GM21529 (cell line): ENCODE data around the gene RIPOR3.
"Not testable (repeated sequence)": the region's sequence is repeated elsewhere in the genome, so short reads cannot be mapped to it uniquely, and the experiment has no call there.

Experiments used
- ATAC-seq: cut with Tn5 transposase; IDR thresholded peaks from one replicate; pipeline ENCODE4 v1.9.1; 2021; ENCODE audit not compliant: unreplicated experiment

RIPOR3 gene

DNA sequence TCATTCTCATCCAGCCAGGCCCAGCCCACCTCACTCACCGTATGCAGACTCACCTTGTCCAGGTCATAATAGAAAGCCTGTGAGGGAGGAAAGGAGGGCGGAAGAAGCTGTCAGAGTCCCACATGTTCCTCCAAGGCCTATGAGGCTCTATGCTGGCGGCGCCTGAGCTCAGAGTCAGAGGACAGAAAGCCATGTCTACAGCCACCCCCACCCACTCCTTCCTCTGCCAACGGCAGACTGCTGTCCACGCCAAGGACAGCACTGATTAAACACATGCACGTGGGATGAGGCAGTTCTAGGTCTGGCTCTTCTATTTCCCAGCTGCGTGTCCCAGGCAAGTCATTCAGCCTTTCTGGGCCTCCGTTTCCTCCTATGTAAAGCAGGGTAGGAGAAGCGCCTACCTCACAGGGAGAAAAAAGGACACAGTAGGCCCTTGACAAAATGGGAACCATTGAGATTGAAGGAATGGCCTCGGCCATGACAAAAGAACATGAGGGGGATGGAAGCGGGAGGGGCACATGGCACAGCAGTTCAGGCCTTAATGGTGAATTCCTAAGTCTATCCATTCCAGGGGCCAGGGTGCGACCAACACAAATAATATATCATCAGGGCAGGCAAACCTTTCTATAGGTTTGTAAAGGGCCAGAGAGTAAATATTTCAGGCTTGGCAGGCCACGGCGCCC, 80.1 kb downstream of the RIPOR3 start:
- ATAC-seq: no peak

DNA sequence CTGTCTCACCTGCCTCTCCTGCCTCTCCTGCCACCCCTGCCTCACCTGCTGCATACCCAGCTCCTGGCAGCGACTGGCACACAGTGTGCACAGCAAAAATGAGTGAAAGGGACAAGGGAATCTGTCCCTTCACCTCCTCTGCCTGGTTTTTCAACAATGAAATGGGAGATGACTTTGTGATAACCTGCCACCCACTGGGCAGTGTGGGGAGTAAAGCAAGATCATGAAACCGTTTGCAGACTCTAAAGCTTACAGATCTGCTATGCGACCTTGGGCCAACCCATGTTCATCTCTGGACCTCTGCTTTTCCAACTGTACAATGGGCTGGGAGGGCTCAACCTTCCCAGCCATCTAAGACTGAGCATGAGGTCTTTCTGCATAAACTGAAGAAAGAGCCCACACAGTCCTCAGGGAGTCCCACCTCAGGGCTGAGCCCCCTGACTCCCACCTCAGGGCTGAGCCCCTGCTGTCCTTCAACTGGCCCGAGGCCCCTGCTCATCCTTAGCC, 81.1 kb downstream of the RIPOR3 start:
- no peak for ATAC-seq

DNA sequence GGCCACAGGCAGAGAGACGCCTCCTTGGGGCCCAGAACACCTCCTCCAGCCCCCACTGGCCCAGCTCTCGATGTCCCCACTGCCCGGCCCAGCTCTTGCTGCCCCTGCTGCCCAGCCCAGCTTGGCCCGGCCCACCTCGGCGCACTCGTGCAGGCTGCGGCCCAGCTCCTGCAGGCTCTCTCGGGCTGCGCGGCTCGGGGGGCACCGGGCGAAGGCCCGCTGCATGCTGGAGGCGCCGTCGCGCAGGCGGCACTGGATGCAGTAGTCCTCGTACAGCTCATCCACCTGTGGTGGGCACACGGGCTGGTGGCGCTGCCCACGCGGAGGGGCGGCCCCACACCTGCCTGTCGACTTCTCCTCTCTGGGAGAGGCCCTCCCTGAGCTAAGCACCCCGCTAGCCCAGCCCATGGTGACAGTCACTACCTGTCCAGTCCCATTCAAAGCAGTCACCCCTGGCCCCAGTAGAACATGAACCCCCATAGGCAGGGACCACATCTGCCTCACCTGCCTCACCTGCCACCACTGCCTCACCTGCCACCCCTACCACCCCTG, 81.8 kb downstream of the RIPOR3 start:
- ATAC-seq: no peak

DNA sequence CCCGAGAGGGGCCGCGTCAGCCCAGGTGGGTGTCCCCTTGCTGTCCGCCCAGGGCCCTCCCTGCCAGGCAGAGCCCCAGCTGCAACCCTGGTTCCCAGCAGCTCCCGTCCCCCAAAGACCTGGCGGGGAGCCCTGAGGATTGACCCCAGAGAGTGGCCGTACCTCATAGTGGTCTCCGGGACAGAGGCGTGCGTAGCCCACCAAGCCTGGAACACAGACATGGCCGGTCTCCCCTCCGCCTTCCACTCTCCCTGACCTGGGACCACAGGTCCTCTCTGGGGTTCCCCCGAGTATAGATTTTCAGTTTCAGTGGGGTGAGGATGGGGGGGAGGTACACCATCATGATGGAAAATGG, 82.6 kb downstream of the RIPOR3 start:
- no peak for ATAC-seq

DNA sequence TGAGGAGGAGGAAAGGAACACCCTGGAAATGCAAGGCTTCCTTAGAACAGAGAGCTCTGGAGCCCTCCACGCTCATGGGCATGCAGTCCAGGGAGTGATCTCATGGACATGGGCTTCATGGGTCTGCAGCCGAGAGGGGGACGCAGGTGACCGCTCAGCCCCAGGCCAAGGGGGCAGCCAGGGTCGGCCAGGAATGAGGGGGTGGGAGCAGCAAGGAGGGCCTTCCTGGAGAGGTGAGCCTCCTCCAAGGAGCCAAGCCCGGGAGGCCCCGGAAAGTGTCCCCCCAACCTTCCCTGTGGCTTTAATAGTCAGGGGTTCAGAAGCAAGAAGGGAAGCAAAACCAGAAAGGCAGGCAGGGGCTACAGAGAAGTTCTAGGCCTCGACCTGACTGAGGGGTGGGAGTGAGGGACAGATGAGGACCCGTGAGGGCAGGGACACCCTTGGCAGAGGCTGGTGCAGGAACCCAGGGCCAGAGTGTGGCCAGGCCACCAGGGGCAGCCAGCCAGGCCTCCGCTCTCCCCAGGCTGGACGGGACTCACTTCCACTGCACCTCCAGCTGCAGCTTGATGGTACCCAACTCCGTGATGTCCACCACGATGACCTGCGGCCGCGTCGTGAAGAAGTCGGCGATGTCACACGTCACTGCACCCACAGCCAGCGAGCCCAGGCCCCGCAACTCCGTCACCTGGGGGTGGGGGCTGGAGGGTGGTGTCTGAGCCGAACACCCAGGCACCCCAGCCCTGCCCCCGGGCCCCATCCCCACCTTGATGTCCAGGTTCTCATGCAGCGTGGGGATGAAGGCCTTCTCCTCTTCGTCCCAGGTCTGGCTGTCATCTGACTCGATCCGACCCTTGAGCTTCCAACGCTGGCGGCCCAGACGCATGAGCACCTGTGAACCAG, 83.2 kb downstream of the RIPOR3 start:
- ATAC-seq: no peak

DNA sequence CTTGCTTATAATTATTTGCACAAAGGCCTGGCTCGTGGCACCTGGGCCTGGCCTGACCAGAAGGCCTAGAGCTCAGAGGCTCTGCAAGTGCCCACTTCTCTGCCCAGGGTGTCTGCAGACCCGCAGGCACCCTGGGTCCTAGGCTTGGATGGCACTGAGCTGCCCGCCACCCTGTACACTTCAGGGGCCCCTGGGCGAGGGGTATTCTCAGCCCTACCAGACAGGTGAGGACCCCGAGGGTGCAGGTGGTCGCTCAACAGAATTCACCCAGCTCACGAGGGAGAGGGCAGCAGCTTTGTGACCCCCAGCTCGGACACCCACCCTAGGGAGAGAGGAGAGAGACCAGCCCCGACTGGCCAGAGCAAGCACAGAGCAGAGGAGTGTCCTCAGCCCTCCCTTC, 83.9 kb downstream of the RIPOR3 start:
- no peak for ATAC-seq

DNA sequence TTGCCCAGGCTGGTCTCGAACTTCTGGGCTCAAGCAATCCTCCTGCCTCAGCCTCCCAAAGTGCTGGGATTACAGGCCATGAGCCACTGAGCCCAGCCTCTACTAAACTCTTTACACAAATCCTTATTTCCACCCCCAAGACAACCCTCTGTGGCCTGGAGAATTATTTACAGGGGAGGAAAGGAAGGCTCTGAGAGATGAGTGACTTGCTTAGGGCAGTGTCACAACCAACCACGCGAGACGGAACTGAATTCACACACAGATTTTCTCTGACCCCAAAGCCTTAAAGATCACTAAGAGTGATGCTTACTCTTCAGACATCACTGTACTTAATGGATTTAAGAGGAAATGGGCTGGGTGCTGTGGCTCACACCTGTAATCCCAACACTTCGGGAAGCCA, 86.2 kb downstream of the RIPOR3 start:
- no peak for ATAC-seq

DNA sequence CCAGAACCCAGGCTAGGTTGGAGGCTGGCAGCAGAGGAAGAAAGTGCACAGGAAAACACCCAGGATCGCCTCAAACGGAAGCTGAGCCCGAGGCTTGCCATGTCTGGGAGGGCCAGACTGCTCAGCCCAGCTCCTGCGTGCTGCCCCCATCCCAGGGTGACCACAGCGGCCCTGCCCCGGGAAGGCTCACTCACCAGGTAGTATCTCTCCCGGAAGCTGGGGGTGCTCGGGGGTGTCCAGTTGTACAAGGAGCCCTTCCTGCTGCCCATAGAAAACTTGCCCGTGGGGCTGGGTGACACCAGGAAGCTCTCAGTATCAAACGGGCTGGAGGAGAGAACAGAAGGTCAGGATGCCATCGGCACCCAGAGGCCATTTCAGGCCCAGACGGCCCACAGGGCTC, 86.9 kb downstream of the RIPOR3 start:
- no peak for ATAC-seq

DNA sequence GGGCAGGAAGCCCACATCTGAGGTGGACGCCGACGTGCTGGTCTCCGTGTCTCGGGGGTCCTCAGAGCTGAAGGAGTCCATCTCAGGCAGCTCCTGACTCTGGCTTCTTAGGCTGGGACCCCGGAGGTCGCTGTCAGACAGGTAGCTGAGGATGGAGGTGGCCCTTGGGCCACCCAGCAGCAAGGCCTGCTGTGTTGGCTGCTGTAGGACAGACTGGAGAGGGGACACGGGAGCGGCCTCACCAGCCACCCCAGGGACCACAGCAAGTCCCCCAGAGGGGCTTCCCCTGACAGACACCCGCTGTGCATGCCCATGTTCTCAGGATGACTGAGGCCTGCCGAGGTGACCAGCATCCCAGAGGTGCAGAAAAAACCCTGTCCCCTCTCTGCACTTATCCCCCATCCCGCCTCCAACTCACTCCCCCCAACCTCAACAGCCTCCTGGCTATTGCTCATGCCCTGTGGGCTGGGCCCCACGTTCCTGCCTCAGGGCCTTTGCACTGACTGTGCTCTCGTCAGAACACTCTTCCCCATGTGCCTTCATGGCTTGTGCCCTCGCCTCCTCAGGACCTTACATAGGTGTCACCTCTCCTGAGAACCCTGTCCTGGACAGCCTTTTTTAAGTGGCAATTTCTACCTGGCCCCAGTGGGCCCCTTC, 88.8 kb downstream of the RIPOR3 start:
- ATAC-seq: no peak

DNA sequence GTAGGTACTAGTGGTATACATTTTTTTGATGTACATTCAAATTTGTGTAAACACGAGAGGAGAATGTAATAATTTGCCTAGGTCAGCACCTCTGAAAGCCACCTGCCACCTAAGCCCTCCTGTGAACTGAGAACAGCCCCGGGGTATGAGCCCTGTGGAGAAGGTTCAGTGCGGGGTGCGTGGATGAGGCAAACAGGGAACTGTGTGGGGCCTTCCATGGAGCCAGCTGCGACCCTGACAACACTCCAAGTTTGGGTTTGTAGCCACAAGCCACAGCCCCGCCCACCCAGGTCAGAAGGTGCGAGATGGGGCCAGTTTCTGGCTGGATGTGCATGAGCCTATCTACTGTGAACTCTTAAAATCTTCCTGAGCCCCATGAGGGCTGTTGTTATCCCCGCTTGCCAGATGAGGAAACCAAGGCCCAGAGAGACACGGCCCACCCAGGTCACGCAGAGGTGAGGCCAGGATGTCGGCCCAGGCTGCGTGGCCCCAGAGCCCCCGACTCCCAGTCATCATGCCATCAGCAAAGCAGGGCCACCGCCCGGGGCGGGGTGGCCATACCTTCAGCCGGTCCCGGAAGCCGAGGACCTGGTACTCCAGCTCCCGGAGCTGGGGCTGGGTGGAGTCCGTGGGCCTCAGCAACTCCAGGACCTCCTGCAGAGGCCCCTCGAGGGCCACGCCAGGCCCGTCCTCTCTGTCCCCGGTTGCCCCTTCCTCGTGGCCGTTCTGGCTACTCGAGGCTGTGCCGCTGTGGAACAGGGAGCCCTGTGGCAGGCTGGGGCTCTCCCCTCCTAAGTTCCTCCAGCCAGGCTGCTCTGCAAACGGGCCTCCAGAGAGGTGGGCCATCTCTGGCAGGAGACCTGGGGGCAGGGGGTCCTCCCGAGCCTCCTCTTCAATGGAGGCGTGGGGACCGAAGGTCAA, 89.6 kb downstream of the RIPOR3 start:
- ATAC-seq: no peak

DNA sequence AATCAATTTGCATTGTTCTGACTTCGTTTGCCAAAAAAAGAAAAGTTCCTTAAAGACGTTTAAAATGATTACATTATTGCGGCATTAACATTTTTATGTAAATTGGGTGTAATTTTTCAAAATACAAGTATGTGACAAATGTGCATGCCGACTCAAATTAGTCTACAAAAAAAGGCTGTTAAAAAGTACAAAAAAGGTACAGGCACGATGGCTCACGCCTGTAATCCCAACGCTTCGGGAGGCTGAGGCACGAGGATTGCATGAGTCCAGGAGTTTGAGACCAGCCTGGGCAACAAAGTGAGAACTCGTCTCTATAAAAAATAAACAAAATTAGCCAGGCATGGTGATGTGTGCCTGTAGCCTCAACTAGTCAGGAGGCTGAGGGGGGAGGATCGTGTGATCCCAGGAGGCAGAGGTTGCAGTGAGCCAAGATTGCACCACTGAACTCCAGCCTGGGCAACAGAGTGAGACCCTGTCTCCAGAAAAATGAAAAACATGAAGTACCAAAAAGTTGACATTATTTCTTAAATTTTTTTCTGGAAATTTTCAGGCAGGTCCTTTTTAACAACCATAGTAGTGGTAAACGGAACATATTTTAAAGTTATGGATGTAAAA, 91.0 kb downstream of the RIPOR3 start:
- no peak for ATAC-seq

DNA sequence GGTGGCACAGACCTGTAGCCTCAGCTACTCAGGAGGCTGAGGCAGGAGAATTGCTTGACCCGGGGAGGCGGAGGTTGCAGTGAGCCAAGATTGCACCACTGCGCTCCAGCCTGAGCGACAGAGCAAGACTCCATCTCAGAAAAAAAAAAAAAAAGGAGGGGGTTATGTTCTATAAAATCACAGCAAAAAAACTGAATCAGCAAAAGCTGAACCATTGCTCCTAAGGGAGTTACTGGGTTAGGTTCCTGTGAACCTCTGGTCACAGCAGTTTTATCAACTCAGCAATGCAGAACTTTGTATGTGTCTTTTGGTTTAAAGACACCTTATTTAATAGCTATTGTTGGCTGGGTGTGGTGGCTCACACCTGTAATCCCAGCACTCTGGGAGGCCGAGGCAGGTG, 92.6 kb downstream of the RIPOR3 start:
- ATAC-seq: not testable (repeated sequence)

DNA sequence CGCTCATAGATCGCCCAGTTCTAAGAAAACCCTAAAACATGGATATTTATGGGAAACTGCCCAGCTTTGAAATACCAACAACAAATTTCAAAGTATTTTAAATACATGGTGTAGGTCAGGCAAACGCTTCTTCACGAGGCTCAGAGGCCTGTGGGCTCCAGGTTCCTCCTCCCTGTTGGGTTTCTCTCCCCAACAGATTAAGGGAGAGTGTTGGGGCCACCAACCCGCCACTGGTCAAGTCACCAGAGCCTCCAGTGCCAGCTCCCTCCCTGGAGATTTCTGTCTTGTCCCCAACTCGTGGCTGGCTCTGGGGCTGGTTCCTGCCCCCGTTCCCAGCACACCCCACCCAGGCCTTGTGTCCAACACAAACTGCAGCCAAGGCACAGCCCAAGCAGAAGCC, 93.3 kb downstream of the RIPOR3 start:
- ATAC-seq: no peak

DNA sequence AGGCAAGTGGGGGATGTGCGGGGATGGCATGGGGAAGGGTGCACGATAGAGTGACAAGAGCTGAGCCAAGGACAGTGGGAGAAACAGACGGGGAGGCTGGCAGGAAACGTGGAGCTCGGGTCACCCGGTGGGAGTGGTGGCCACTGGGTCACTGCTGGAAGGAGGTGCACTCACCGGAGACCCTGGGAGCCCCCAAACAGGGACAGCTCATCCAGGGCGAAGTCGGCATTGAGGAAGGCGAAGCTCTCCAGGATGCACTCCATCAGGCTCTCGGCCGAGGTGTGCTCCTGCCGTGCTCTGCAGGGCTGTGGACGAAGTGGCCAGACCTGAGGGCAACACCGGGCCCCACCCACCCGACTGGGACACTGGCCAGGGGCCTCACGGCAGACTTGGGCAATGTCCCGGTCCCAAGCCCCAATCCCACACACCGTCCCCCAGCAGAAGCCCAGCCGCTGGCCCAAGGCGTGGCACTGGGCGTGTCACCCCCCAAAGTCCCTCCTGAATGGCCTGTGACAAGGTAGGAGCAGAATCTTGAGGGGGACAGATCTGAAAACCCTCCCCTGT, 93.9 kb downstream of the RIPOR3 start:
- ATAC-seq: no peak

DNA sequence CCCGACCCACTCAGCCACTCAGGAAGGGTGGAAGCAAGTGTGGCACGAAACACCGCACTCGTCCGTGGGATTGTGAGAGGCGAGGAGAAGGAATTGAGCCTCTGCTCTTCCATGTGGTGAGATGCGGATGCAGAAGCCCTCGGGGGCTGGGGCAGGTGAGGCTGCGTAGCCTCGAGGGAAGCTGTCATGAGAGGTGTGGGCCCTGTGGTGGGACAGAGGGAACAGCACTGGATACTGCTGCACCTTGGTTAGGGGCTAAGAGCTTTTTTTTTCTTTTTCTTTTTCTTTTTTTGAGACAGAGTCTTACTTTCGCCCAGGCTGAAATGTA, 94.7 kb downstream of the RIPOR3 start:
- no peak for ATAC-seq

DNA sequence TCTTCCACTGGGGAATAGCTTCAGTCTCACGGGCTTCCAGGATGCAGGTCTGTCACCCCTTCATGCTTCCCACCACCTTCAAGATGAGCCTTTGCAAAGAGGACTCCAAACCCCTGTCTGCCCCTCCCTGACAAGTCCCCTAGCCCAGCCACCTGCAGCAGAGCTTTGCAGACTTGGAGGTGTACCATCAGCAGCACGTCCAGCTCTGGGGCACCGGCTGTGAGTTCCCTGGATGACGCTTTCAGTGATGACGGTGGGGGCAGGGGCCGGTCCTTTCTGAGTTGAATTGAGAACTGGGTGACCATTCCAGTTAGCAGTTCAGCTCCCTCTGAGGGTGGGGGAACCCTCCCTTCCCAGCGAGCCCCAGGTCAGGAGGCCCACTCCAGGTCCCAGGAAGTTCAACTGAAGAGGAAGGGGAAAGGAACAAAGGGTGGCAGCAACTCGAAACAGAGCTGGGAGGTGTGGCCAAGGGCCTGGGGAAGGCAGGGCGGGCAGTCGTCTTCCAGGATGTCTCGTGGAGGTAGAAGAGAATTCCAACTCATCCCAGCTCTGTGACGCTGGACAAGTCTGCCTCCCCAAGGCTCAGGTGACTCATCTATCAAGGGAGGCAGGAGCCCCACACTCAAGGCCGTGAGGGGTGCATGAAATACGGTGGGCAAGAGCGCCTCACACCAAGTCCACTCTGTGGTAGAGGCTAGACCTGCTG, 95.2 kb downstream of the RIPOR3 start:
- no peak for ATAC-seq

DNA sequence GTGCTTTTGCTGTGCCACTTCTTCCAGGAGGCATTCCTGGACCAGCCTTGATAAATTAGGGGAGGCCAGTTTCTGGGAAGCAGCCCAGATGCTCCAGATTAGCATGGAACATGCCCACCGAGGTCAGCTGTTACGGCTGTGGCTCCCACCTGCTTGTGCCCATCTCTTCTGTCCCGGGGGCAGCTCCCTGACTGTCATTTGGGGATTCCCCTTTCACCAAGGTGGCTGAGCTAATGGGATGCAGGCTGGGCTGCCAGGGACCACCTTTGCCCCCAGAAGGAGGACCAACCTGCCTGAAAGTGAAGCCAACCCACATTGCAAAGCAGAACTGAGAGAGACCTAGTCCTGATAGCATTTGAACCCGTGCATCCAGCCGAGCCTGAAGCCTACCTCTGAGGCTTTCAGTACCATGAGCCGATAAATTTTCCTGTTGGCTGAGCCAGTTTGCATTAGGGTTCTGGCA, 95.9 kb downstream of the RIPOR3 start:
- no peak for ATAC-seq

DNA sequence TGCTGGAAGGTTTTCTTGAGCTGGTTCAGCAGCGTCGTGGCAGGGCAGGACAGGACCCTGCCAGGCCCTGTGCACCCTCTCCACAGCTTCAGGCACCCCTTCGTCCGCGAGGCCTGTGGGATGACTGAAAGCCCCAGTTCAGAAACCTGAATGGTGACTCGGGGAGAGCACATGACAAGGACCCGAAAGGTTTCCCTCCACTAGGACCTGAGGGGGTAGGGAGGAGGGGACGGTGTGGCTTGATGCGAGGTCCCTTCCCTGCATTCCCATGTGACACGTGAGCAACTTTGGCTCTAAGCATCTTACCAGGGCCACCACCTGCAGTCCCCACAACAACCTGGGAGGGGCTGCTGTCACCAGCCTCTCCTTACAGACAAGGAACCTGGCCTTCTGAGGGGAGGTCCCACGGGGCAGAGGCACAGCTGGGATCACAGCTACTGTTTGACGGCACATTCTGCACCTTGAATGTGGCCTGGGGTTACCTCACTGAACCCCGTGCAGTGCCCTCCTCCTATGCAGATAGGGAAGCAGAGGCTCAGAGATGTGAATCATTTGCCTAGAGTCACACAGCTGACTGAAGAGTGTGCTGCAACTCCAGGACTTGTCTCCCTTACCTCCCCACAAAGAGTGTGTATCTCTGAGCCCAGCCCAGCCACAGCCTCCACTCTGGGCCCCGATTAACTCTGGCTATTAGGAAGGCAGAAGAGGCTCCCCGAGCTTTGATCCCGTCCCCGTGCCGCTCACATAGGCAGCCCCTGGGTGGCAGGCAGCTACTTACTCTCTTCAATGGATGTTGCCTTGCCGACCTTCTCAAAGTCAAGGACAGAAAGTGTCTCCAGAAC, 96.5 kb downstream of the RIPOR3 start:
- ATAC-seq: no peak
